A673 (cell line): ENCODE results near the gene GTF3C5. TPM values are rescaled to one million over a fixed set of nuclear protein-coding genes. Genes with fewer than 3 reads are reported as not detected.

ENCODE experiments used
- BruUV-seq: library from RNA; stranded (reverse); fragments of 400-500 nt; replicated peaks from 2 replicates; lab custom pipeline; 2021; lab: Mats Ljungman, UMichigan
- CTCF ChIA-PET: fragments of 300-600 bp; sonication (Branson Sonifier 250); formaldehyde crosslinking; loops from one replicate; lab custom pipeline; 2022; ENCODE audit warnings: antibody characterized with exemption; lab: Charles Lee
- POLR2A ChIA-PET: fragments of 300-600 bp; sonication (Branson Sonifier 250); formaldehyde crosslinking; loops from one replicate; lab custom pipeline; 2022; ENCODE audit warnings: antibody characterized with exemption; ENCODE audit not compliant: low non-redundant PET; lab: Charles Lee
- DNase-seq: peaks from one replicate; pipeline ENCODE4 v3.0.0-alpha.2; 2015; ENCODE audit warnings: low spot score
- H3K27ac ChIP-seq: fragments of 200-600 bp; sonication (generic); 2 replicates; pipeline ENCODE4 v1.5.1; 2016; ENCODE audit warnings: mixed run types, low read depth, mild to moderate bottlenecking, mixed read lengths, antibody characterized with exemption, low read length; ENCODE audit not compliant: poor library complexity, severe bottlenecking
- H3K27me3 ChIP-seq: fragments of 200-600 bp; sonication (generic); replicated peaks from 2 replicates; pipeline ENCODE4 v1.6.1; 2017; ENCODE audit warnings: mixed run types, low read depth, mild to moderate bottlenecking, mixed read lengths, antibody characterized with exemption, low read length; ENCODE audit not compliant: insufficient read depth, poor library complexity
- H3K36me3 ChIP-seq: fragments of 200-600 bp; sonication (generic); 2 replicates; pipeline ENCODE4 v1.6.1; 2016; ENCODE audit warnings: mixed run types, mild to moderate bottlenecking, mixed read lengths, antibody characterized with exemption, low read length; ENCODE audit not compliant: insufficient read depth, poor library complexity, severe bottlenecking
- H3K4me1 ChIP-seq: fragments of 200-600 bp; sonication (generic); 2 replicates; pipeline ENCODE4 v1.6.1; 2017; ENCODE audit warnings: mixed run types, mild to moderate bottlenecking, mixed read lengths, antibody characterized with exemption, low read length; ENCODE audit not compliant: insufficient read depth, poor library complexity, severe bottlenecking
- H3K4me3 ChIP-seq: fragments of 200-600 bp; sonication (generic); 2 replicates; pipeline ENCODE4 v1.5.1; 2016; ENCODE audit warnings: low read depth, mixed run types, mild to moderate bottlenecking, mixed read lengths, low read length; ENCODE audit not compliant: poor library complexity, severe bottlenecking
- H3K9me3 ChIP-seq: fragments of 200-600 bp; sonication (generic); 2 replicates; pipeline ENCODE4 v1.6.1; 2016; ENCODE audit warnings: mixed run types, low read depth, mild to moderate bottlenecking, mixed read lengths, antibody characterized with exemption, low read length; ENCODE audit not compliant: poor library complexity, severe bottlenecking
- EZH2 ChIP-seq: fragments of 200-600 bp; sonication (generic); IDR thresholded peaks from 2 replicates; pipeline ENCODE4 v1.6.1; 2017; ENCODE audit warnings: borderline replicate concordance, low read depth, mild to moderate bottlenecking, mixed read lengths, antibody characterized with exemption, low read length; ENCODE audit not compliant: poor library complexity, severe bottlenecking
- intact Hi-C: fragments of 100-400 bp; cut with micrococcal nuclease; formaldehyde crosslinking; loops from one replicate; pipeline ENCODE4 v1.10.0; 2022; ENCODE audit not compliant: unreplicated experiment
- total RNA-seq: library from RNA; stranded (reverse); gene quantifications from 2 replicates; pipeline ENCODE4 v1.2.3, GENCODE V29; 2021
- TF ChIP-seq, protein P1 (sequence below): fragments of 300-800, 200-600 bp; sonication (generic); conservative IDR thresholded peaks from 2 replicates; pipeline ENCODE4 v1.5.1; 2017; ENCODE audit warnings: low read depth, mild to moderate bottlenecking, antibody characterized with exemption, low read length, moderate library complexity, mixed read lengths

Gene GTF3C5
- total RNA-seq, 1 experiment from 2014 or later = 99.9 TPM

DNA sequence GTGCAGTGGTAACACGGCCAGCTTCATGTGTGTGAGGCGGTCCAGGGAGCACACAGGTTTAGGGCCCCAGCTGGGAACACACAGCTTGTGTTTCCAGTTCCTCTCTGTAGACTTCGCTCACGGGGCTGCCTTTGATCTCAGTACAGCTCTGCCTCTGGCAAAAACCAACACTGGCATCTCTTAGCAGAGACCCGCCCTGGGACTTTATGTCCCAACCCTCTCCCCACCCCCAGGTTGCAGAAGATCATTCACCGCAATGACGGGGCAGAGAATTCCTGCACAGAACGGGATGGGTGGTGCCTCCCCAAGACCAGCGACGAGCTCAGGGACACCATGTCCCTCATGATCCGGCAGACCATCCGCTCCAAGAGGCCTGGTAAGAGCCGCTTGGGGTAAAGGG lies 25.7 kb downstream of the GTF3C5 start:
- no peak overlapping the region for H3K27ac ChIP-seq
- TF ChIP-seq, protein P1, sequence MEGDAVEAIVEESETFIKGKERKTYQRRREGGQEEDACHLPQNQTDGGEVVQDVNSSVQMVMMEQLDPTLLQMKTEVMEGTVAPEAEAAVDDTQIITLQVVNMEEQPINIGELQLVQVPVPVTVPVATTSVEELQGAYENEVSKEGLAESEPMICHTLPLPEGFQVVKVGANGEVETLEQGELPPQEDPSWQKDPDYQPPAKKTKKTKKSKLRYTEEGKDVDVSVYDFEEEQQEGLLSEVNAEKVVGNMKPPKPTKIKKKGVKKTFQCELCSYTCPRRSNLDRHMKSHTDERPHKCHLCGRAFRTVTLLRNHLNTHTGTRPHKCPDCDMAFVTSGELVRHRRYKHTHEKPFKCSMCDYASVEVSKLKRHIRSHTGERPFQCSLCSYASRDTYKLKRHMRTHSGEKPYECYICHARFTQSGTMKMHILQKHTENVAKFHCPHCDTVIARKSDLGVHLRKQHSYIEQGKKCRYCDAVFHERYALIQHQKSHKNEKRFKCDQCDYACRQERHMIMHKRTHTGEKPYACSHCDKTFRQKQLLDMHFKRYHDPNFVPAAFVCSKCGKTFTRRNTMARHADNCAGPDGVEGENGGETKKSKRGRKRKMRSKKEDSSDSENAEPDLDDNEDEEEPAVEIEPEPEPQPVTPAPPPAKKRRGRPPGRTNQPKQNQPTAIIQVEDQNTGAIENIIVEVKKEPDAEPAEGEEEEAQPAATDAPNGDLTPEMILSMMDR = no peak
- no peak for TF ChIP-seq EZH2
- CTCF ChIA-PET = no interaction called here
- intact Hi-C loops = no loop called here
- DNase-seq = no peak
- H3K9me3 ChIP-seq = no peaks in the 10 kb centered on the region
- no peaks in the 10 kb centered on the region for H3K4me1 ChIP-seq
- no peaks in the 10 kb centered on the region for H3K27me3 ChIP-seq
- H3K36me3 ChIP-seq = peaks cover 48% of the 10 kb centered on the region
- POLR2A ChIA-PET = no interaction called here
- no TSS peak for BruUV-seq
- H3K4me3 ChIP-seq = no peak overlapping the region

DNA sequence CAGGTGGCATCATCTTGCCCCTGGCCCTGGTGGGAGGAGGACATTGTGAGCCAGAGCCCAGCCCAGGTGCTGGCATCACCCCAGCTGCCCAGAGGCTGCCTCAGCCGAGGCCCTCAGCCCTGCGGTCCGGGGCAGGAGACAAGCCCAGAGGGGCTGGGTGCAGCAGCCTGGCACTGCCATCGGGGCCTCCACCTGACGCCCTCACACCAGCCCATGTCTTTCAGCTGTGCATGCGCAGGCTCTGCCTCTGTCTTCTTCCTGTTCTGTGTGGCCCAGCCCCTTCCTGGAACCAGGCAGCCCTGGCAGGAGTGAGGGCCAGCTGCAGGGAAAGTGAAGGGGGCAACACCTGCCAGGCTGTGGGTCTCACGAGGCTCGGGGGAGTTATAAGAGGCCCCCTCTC lies 26.2 kb downstream of the GTF3C5 start:
- Histone ChIP-seq H3K9me3 (no peaks in the 10 kb centered on the region), H3K4me1 (no peaks in the 10 kb centered on the region), H3K27ac (no peak overlapping the region), H3K4me3 (no peak overlapping the region), H3K27me3 (no peaks in the 10 kb centered on the region), H3K36me3 (peaks cover 43% of the 10 kb centered on the region)
- intact Hi-C loops = no loop called here
- ChIA-PET CTCF (no interaction called here), POLR2A (no interaction called here)
- no peak for DNase-seq
- TF ChIP-seq EZH2 = no peak
- TF ChIP-seq, protein P1 = no peak
- no TSS peak for BruUV-seq

DNA sequence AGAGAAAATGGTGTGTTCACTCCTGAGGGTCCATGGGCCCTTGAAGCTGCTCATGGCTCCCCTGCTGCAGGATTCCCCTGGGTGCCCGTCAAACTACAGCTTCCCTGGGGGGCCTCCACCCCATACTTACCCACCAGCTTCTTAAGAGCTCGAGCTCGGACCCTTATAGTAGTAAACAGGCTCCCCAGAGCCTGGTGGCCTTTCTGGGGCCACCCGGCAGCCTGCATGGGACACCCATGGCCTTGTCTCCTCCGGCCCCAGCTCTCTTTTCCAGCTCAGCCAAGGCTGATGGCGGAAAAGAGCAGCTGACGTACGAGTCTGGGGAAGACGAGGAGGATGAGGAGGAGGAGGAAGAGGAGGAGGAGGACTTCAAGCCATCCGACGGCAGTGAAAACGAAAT lies 26.8 kb downstream of the GTF3C5 start:
- intact Hi-C loops = no loop called here
- H3K9me3 ChIP-seq = no peaks in the 10 kb centered on the region
- no peak overlapping the region for H3K27ac ChIP-seq
- no peak overlapping the region for H3K4me3 ChIP-seq
- no TSS peak for BruUV-seq
- H3K36me3 ChIP-seq = peaks cover 40% of the 10 kb centered on the region
- DNase-seq = no peak
- POLR2A ChIA-PET = no interaction called here
- no peak for TF ChIP-seq EZH2
- TF ChIP-seq, protein P1 = no peak
- no peaks in the 10 kb centered on the region for H3K27me3 ChIP-seq
- CTCF ChIA-PET = no interaction called here
- H3K4me1 ChIP-seq = no peaks in the 10 kb centered on the region
